Esophagus squamous epithelium (tissue), 4 donors: ENCODE results near the gene C3orf22.

ENCODE experiments used
- CTCF ChIP-seq, 6 experiments: fragments of 450-650 bp in 4 of 6; fragments of 200-600 bp in 2 of 6; sonication (generic) in 2 of 6; IDR thresholded peaks; one replicate each; pipeline ENCODE4 v1.5.1; 2016 to 2019; ENCODE audit warnings: antibody characterized with exemption in 6 of 6, mild to moderate bottlenecking in 4 of 6, moderate library complexity in 4 of 6
- POLR2A ChIP-seq, 4 donors: fragments of 450-650 bp; IDR thresholded peaks; one replicate each; pipeline ENCODE4 v1.6.1; 2017; ENCODE audit warnings: antibody characterized with exemption in 4 of 4, mild to moderate bottlenecking in 4 of 4, moderate library complexity in 3 of 4

DNA sequence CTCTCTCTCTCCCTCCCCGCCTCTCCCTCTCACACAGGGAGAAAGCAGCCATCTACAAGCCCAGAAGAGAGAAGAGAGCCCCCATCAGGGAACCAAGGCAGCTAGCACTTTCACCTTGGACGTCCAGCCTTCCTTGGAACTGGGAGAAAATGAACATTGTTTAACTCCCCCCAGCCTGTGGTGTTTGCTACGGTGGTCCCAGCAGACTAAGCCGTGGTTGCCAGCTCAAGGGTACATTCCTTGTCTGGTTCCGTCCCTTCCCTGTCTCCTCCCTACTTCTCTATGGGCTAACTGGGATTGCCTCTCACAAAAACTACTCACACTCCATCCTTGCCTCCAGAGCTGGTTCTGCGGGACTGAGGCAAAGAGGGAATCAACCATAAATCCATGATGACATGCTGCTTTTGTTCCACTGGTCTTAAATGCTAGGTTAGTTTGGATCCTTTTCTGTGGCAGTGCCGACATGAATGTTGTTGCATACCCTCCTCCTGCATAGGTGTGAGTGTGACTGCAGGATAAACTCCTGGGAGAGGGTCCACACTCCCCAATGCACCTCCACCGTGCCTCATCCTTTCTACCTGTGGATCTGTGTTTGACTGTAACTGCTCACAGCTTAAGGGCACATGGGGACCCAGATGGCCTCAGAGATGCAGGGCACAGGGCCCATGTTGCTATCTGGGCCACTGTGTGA, 12.0 kb downstream of the C3orf22 start:
- no peak for TF ChIP-seq CTCF (IDR thresholded peaks at IDR 0.05)
- TF ChIP-seq POLR2A (IDR thresholded peaks at IDR 0.05), result no peak
